KG1 (cell line): ENCODE measurements around the gene FBXL19.
"Not testable (repeated sequence)": the region's sequence is repeated elsewhere in the genome, so short reads cannot be mapped to it uniquely, and the experiment has no call there.

Source experiments
- DNase-seq: peaks from one replicate; lab custom pipeline; 2025; lab: John Stamatoyannopoulos, UW

FBXL19 gene

GRCh38 chr16:30923554-30924075, at the start of gene FBXL19:
FBXL19 (plus strand) TSS chr16:30923572; CDS start chr16:30925755, 2,183 bp downstream.
- no peak for DNase-seq

- DNase-seq, result no peak
These were observed 49.0 kb upstream of the FBXL19 start for GRCh38 chr16:30874244-30874820.

GRCh38 chr16:30874821-30875717, 48.3 kb upstream of the FBXL19 start:
- peak; percentile 81 for DNase-seq

GRCh38 chr16:30875871-30876801, 47.2 kb upstream of the FBXL19 start:
- DNase-seq, result no peak

- DNase-seq, result no peak
These were observed 46.5 kb upstream of the FBXL19 start for GRCh38 chr16:30876867-30877266.

- DNase-seq, result no peak
These were observed 40.7 kb upstream of the FBXL19 start for GRCh38 chr16:30882429-30883310.

GRCh38 chr16:30884760-30885159, 38.6 kb upstream of the FBXL19 start:
- no peak for DNase-seq

- no peak for DNase-seq
These were observed 38.2 kb upstream of the FBXL19 start for GRCh38 chr16:30885196-30885595.

- no peak for DNase-seq
These were observed 37.2 kb upstream of the FBXL19 start for GRCh38 chr16:30886145-30886544.

- no peak for DNase-seq
These were observed 35.4 kb upstream of the FBXL19 start for GRCh38 chr16:30887927-30888326.

GRCh38 chr16:30888856-30889499, 34.4 kb upstream of the FBXL19 start:
- no peak for DNase-seq

GRCh38 chr16:30889721-30890120, 33.7 kb upstream of the FBXL19 start:
- DNase-seq, result no peak

GRCh38 chr16:30891043-30891823, 32.1 kb upstream of the FBXL19 start:
- not testable (repeated sequence) for DNase-seq

- DNase-seq, result no peak
These were observed 30.5 kb upstream of the FBXL19 start for GRCh38 chr16:30892670-30893416.

- no peak for DNase-seq
These were observed 30.0 kb upstream of the FBXL19 start for GRCh38 chr16:30893417-30893743.

GRCh38 chr16:30893744-30894539, 29.4 kb upstream of the FBXL19 start, which contains the start of gene BCL7C:
BCL7C (minus strand) TSS chr16:30894077; CDS start chr16:30893944, 133 bp downstream.
- DNase-seq, result peak; percentile 74

- no peak for DNase-seq
These were observed 28.6 kb upstream of the FBXL19 start for GRCh38 chr16:30894540-30895368.
